HCT116 (cell line): ENCODE data around the gene FOXJ1. TPM values are rescaled to one million over a fixed set of nuclear protein-coding genes. Genes with fewer than 3 reads are reported as not detected.
A peak's percentile ranks its signal among the peaks of the same experiment; 100 is the strongest.

Source experiments
- ATAC-seq: fragments of 200-7000 bp; cut with Tn5 transposase; 2 replicates; pipeline ENCODE4 v1.9.1; 2020; ENCODE audit warnings: mild to moderate bottlenecking, moderate library complexity
- BruUV-seq: library from RNA; stranded (reverse); fragments of 400-500 nt; replicated peaks from 2 replicates; lab custom pipeline; 2021; lab: Mats Ljungman, UMichigan
- CTCF ChIA-PET: fragments of 300-600 bp; sonication (Branson Sonifier 250); formaldehyde crosslinking; loops from one replicate; lab custom pipeline; 2021; ENCODE audit warnings: antibody characterized with exemption; lab: Charles Lee
- POLR2A ChIA-PET: fragments of 300-600, 350-600 bp; sonication (Branson Sonifier 250); formaldehyde crosslinking; loops from one replicate; lab custom pipeline; 2021; ENCODE audit warnings: antibody characterized with exemption; lab: Charles Lee
- RAD21 ChIA-PET, 2 experiments: fragments of 300-600 bp; sonication (Branson Sonifier 250); formaldehyde crosslinking; loops; one replicate each; lab custom pipeline; 2023; ENCODE audit warnings: low total read pairs in 2 of 2; ENCODE audit not compliant: uncharacterized antibody in 2 of 2, unreplicated experiment in 2 of 2, low non-redundant PET in 1 of 2; lab: Charles Lee
- DNase-seq: peaks from one replicate; pipeline ENCODE4 v3.0.0-alpha.2; 2010; ENCODE audit warnings: low read depth, low spot score
- H2AFZ ChIP-seq: fragments of 200-600 bp; shearing (Covaris generic), sonication (generic); 2 replicates; pipeline ENCODE4 v1.6.1; 2017; ENCODE audit warnings: low read depth, mixed run types, mixed read lengths, antibody characterized with exemption, low read length; ENCODE audit not compliant: poor library complexity, severe bottlenecking
- H3K27ac ChIP-seq: 2 replicates; pipeline ENCODE4 v1.5.1; 2012; ENCODE audit warnings: low read depth, low read length
- H3K27me3 ChIP-seq: fragments of 200-600 bp; sonication (generic); 2 replicates; pipeline ENCODE4 v1.6.1; 2016; ENCODE audit warnings: mixed run types, low read length, mixed read lengths; ENCODE audit not compliant: insufficient read depth
- H3K36me3 ChIP-seq, 2 experiments: fragments of 200-500 bp in 1 of 2; fragments of 200-600 bp in 1 of 2; sonication (Bioruptor generic) in 1 of 2; sonication (generic) in 1 of 2; 2 replicates each; pipeline versions ENCODE4 v1.5.1 to v1.6.1; 2014 to 2016; ENCODE audit warnings: low read length in 2 of 2, inconsistent platforms in 1 of 2, mixed read lengths in 1 of 2, mixed run types in 1 of 2; ENCODE audit not compliant: insufficient read depth in 2 of 2, control insufficient read depth in 1 of 2
- H3K4me1 ChIP-seq, 2 experiments: fragments of 200-600 bp in 1 of 2; sonication (generic) in 1 of 2; 2 replicates each; pipeline versions ENCODE4 v1.5.1 to v1.6.1; 2012 to 2017; ENCODE audit warnings: low read length in 2 of 2, inconsistent platforms in 1 of 2, mild to moderate bottlenecking in 1 of 2, mixed read lengths in 1 of 2, mixed run types in 1 of 2, moderate library complexity in 1 of 2; ENCODE audit not compliant: insufficient read depth in 2 of 2, control insufficient read depth in 1 of 2
- H3K4me2 ChIP-seq: fragments of 200-600 bp; sonication (generic); 2 replicates; pipeline ENCODE4 v1.6.1; 2017; ENCODE audit warnings: mixed run types, low read length, mixed read lengths
- H3K4me3 ChIP-seq, 2 experiments: fragments of 200-600 bp in 1 of 2; sonication (generic) in 1 of 2; replicated peaks in 1 of 2; 2 replicates each; pipeline ENCODE4 v1.5.1; 2011 to 2016; ENCODE audit warnings: low read length in 2 of 2, control low read depth in 1 of 2, low read depth in 1 of 2, mild to moderate bottlenecking in 1 of 2, mixed read lengths in 1 of 2, mixed run types in 1 of 2
- H3K79me2 ChIP-seq: fragments of 200-600 bp; sonication (generic); 2 replicates; pipeline ENCODE4 v1.6.1; 2017; ENCODE audit warnings: mild to moderate bottlenecking, mixed run types, low read length, moderate library complexity, mixed read lengths; ENCODE audit not compliant: insufficient read depth
- H3K9ac ChIP-seq: fragments of 200-600 bp; sonication (generic); 2 replicates; pipeline ENCODE4 v1.6.1; 2016; ENCODE audit warnings: low read length, mixed read lengths
- H3K9me2 ChIP-seq: fragments of 200-600 bp; sonication (generic), shearing (Covaris generic); 2 replicates; pipeline ENCODE4 v1.6.1; 2017; ENCODE audit warnings: mixed run types, mild to moderate bottlenecking, moderate library complexity; ENCODE audit not compliant: insufficient read depth
- H3K9me3 ChIP-seq, 2 experiments: fragments of 200-500 bp in 1 of 2; fragments of 200-600 bp in 1 of 2; sonication (Bioruptor generic) in 1 of 2; sonication (generic) in 1 of 2; 2 replicates each; pipeline ENCODE4 v1.6.1; 2014 to 2017; ENCODE audit warnings: low read length in 2 of 2, mixed read lengths in 2 of 2, inconsistent platforms in 1 of 2, low read depth in 1 of 2, mild to moderate bottlenecking in 1 of 2, mixed run types in 1 of 2, moderate library complexity in 1 of 2; ENCODE audit not compliant: control insufficient read depth in 1 of 2, insufficient read depth in 1 of 2
- H4K20me1 ChIP-seq: fragments of 200-600 bp; sonication (generic), shearing (Covaris generic); 2 replicates; pipeline ENCODE4 v1.6.1; 2017; ENCODE audit warnings: mixed run types, mild to moderate bottlenecking, moderate library complexity; ENCODE audit not compliant: insufficient read depth
- ATF3 ChIP-seq: IDR thresholded peaks from 2 replicates; pipeline ENCODE4 v1.6.1; 2012
- CBX3 ChIP-seq: IDR thresholded peaks from 2 replicates; pipeline ENCODE4 v1.6.1; 2012; ENCODE audit warnings: low read depth
- CEBPB ChIP-seq: IDR thresholded peaks from 2 replicates; pipeline ENCODE4 v1.6.1; 2012; ENCODE audit warnings: low read depth
- CTCF ChIP-seq, 3 experiments: fragments of 200-600 bp in 1 of 3; sonication (generic) in 1 of 3; IDR thresholded peaks in 2 of 3; conservative IDR thresholded peaks in 1 of 3; 2 replicates each; pipeline ENCODE4 v1.5.1; 2012 to 2017; ENCODE audit warnings: low read depth in 2 of 3, low read length in 2 of 3, antibody characterized with exemption in 1 of 3, borderline replicate concordance in 1 of 3, control low read depth in 1 of 3, mild to moderate bottlenecking in 1 of 3, mixed read lengths in 1 of 3, mixed run types in 1 of 3, moderate library complexity in 1 of 3; ENCODE audit not compliant: insufficient read depth in 1 of 3
- EGR1 ChIP-seq: IDR thresholded peaks from 2 replicates; pipeline ENCODE4 v1.6.1; 2012; ENCODE audit warnings: low read depth
- EZH2 ChIP-seq: fragments of 200-600 bp; sonication (generic); IDR thresholded peaks from 2 replicates; pipeline ENCODE4 v1.6.1; 2017; ENCODE audit warnings: antibody characterized with exemption, mixed run types
- FOSL1 ChIP-seq: IDR thresholded peaks from 2 replicates; pipeline ENCODE4 v1.6.1; 2012; ENCODE audit warnings: low read depth
- JUND ChIP-seq: IDR thresholded peaks from 2 replicates; pipeline ENCODE4 v1.6.1; 2012
- MAX ChIP-seq: IDR thresholded peaks from 2 replicates; pipeline ENCODE4 v1.6.1; 2012
- POLR2A ChIP-seq: IDR thresholded peaks from 2 replicates; pipeline ENCODE4 v1.7.0; 2011; ENCODE audit warnings: borderline replicate concordance; ENCODE audit not compliant: insufficient read depth, insufficient read length; ENCODE audit errors: extremely low read depth
- POLR2AphosphoS5 ChIP-seq: IDR thresholded peaks from 2 replicates; pipeline ENCODE4 v1.6.1; 2011; ENCODE audit warnings: mild to moderate bottlenecking, low read depth, low read length, moderate library complexity
- RAD21 ChIP-seq: IDR thresholded peaks from 2 replicates; pipeline ENCODE4 v1.6.1; 2012; ENCODE audit warnings: low read depth, mild to moderate bottlenecking
- REST ChIP-seq: IDR thresholded peaks from 2 replicates; pipeline ENCODE4 v1.6.1; 2012; ENCODE audit warnings: low read depth
- SIN3A ChIP-seq: IDR thresholded peaks from 2 replicates; pipeline ENCODE4 v1.6.1; 2012; ENCODE audit warnings: low read depth
- SRF ChIP-seq: IDR thresholded peaks from 2 replicates; pipeline ENCODE4 v1.6.1; 2012; ENCODE audit warnings: low read depth
- YY1 ChIP-seq: IDR thresholded peaks from 2 replicates; pipeline ENCODE4 v1.6.1; 2011; ENCODE audit warnings: low read length, low read depth, moderate library complexity, mild to moderate bottlenecking; ENCODE audit not compliant: insufficient replicate concordance; ENCODE audit errors: extremely low read depth
- intact Hi-C: fragments of 100-400 bp; cut with micrococcal nuclease; formaldehyde crosslinking; loops from 2 replicates; pipeline ENCODE4 v1.10.0; 2022
- total RNA-seq: library from RNA; stranded (reverse); gene quantifications from one replicate; pipeline ENCODE4 v1.2.1, GENCODE V29; 2021; ENCODE audit not compliant: unreplicated experiment

The FOXJ1 gene
- total RNA-seq, 1 experiment from 2014 or later, result 0.61 TPM

- H3K27me3 ChIP-seq, result no peaks in the 10 kb centered on the region
- intact Hi-C loops, result loop anchor here (2.0 to 10.0 kb wide), 2 partner anchors 93 to 203 kb away; partner anchors contain the start of gene MRPL38
- peaks cover 11% of the 10 kb centered on the region for H3K79me2 ChIP-seq
- no peak overlapping the region for H3K4me3 ChIP-seq
- DNase-seq (peak; percentile 42), ATAC-seq (0 out of 2 replicates have a peak, but pooled peaks have one; percentile 16)
- BruUV-seq, result no TSS peak
- no peak overlapping the region for H3K4me2 ChIP-seq
- ChIA-PET CTCF (interaction anchor here (1.0 to 1.3 kb wide), 3 partner anchors 12 to 93 kb away, joined by 3 to 4 read pairs (median 4); no protein-coding TSS in a partner anchor), POLR2A (no interaction called here), RAD21 (no interaction called here)
- peaks cover 11 to 21% of the 10 kb centered on the region in 2 experiments for H3K4me1 ChIP-seq
- TF ChIP-seq SIN3A (no peak), CTCF (IDR thresholded peaks at IDR 0.05 in 2 of 3, conservative IDR thresholded peaks at IDR 0.05 in 1 of 3; ENCODE audit: borderline replicate concordance in 1 of 3, insufficient read depth in 1 of 3, low read depth in 2 of 3, low read length in 2 of 3) (peak in 2 of 3 experiments; percentile 46 to 56; a peak in 5 of 6 replicates), RAD21 (peak; percentile 68)
- H3K27ac ChIP-seq, result no peak overlapping the region
- no peaks in the 10 kb centered on the region for H3K9me2 ChIP-seq
- no peaks in the 10 kb centered on the region for H3K9me3 ChIP-seq
- H3K36me3 ChIP-seq, result no peaks in the 10 kb centered on the region
- no peak overlapping the region for H3K9ac ChIP-seq
- H4K20me1 ChIP-seq, result no peaks in the 10 kb centered on the region
- no peak overlapping the region for H2AFZ ChIP-seq
Measured at GRCh38 chr17:76107509-76107908, 33.5 kb downstream of the FOXJ1 start.

- ATAC-seq (no peak), DNase-seq (no peak)
- H3K4me3 ChIP-seq, result no peak overlapping the region
- no peak overlapping the region for H3K9ac ChIP-seq
- H3K4me1 ChIP-seq, result peaks cover 12 to 26% of the 10 kb centered on the region in 2 experiments
- H3K9me3 ChIP-seq, result no peaks in the 10 kb centered on the region
- no peak overlapping the region for H2AFZ ChIP-seq
- CTCF ChIA-PET, result interaction anchor here (0.9 to 1.9 kb wide), 7 partner anchors 11 to 173 kb away, joined by 3 to 5 read pairs (median 4); partner anchors contain the start of gene FOXJ1
- no peaks in the 10 kb centered on the region for H3K9me2 ChIP-seq
- H4K20me1 ChIP-seq, result no peaks in the 10 kb centered on the region
- H3K4me2 ChIP-seq, result no peak overlapping the region
- intact Hi-C loops, result loop anchor here (2.0 to 10.0 kb wide), 2 partner anchors 92 to 202 kb away; partner anchors contain the start of gene MRPL38
- no peaks in the 10 kb centered on the region for H3K27me3 ChIP-seq
- H3K27ac ChIP-seq, result no peak overlapping the region
- no TSS peak for BruUV-seq
- POLR2A ChIA-PET, result no interaction called here
- H3K36me3 ChIP-seq, result peaks cover 2 to 3% of the 10 kb centered on the region in 2 experiments; a peak in 2 of 4 replicates
- RAD21 ChIA-PET, result no interaction called here
- peaks cover 19% of the 10 kb centered on the region for H3K79me2 ChIP-seq
- no peak for TF ChIP-seq EGR1
- no peak for TF ChIP-seq CEBPB
- no peak for TF ChIP-seq CBX3
- no peak for TF ChIP-seq YY1
- no peak for TF ChIP-seq POLR2A
- no peak for TF ChIP-seq EZH2
- TF ChIP-seq SRF, result no peak
- TF ChIP-seq MAX, result no peak
- no peak for TF ChIP-seq ATF3
- no peak for TF ChIP-seq REST
- TF ChIP-seq JUND, result no peak
- TF ChIP-seq POLR2AphosphoS5, result no peak
- TF ChIP-seq FOSL1, result no peak
- TF ChIP-seq RAD21, result no peak
Measured at GRCh38 chr17:76106703-76107102, 34.3 kb downstream of the FOXJ1 start.
